BE2C (cell line): Measurements from ENCODE around the gene STK11.

Experiments
- DNase-seq: peaks from one replicate; pipeline ENCODE4 v3.0.0-alpha.2; 2020
- H3K27me3 ChIP-seq: fragments of 250-450 bp; sonication (Bioruptor Pico); 2 replicates; pipeline ENCODE4 v1.5.1; 2020; ENCODE audit warnings: mild to moderate bottlenecking
- H3K36me3 ChIP-seq: fragments of 250-450 bp; sonication (Bioruptor Pico); 2 replicates; pipeline ENCODE4 v1.5.1; 2020; ENCODE audit warnings: mild to moderate bottlenecking
- H3K4me1 ChIP-seq: fragments of 250-450 bp; sonication (Bioruptor Pico); 2 replicates; pipeline ENCODE4 v1.5.1; 2020
- H3K4me3 ChIP-seq: 2 replicates; pipeline ENCODE4 v1.5.1; 2011; ENCODE audit warnings: low read depth, low read length
- H3K9me3 ChIP-seq: fragments of 250-450 bp; sonication (Bioruptor Pico); 2 replicates; pipeline ENCODE4 v1.5.1; 2020
- TF ChIP-seq, protein P1 (sequence below): IDR thresholded peaks from 2 replicates; pipeline ENCODE4 v1.5.1; 2012; ENCODE audit warnings: mild to moderate bottlenecking, low read depth, low read length

Gene STK11

DNA sequence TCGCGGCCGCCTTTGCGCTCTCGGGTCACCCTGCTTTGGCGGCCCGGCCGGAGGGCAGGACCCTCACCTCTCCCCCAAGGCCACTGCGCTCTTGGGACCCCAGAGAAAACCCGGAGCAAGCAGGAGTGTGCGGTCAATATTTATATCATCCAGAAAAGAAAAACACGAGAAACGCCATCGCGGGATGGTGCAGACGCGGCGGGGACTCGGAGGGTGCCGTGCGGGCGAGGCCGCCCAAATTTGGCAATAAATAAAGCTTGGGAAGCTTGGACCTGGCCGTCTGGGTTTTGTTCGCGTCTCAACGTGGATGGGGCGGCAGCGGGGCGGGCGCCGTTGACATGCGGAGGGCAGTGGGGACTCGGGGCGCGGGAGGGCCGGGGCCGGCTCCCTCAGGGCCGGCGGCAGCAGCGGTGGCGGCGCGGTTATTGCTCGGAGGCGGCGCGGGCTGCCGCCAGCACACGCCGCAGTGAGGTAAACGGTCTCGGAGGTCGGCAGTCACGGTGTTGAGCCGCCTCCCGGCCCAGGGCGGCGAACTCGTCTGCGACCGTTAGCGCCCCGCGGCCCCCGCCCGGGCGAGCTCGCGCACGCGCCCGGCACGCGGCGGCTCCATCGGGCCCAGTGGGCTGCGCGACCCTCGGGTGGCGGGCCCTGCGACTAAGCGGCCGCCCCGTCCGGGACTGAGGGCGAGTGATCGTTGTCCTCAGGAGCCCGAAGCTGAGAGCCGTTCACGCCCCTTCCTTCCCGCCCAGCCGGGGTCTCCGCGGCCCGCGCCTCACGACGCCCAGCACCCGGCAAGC is 22.8 kb downstream of the STK11 start:
- no peak overlapping the region for H3K4me3 ChIP-seq
- peaks cover 44% of the 10 kb centered on the region for H3K36me3 ChIP-seq
- no peaks in the 10 kb centered on the region for H3K27me3 ChIP-seq
- TF ChIP-seq, protein P1, sequence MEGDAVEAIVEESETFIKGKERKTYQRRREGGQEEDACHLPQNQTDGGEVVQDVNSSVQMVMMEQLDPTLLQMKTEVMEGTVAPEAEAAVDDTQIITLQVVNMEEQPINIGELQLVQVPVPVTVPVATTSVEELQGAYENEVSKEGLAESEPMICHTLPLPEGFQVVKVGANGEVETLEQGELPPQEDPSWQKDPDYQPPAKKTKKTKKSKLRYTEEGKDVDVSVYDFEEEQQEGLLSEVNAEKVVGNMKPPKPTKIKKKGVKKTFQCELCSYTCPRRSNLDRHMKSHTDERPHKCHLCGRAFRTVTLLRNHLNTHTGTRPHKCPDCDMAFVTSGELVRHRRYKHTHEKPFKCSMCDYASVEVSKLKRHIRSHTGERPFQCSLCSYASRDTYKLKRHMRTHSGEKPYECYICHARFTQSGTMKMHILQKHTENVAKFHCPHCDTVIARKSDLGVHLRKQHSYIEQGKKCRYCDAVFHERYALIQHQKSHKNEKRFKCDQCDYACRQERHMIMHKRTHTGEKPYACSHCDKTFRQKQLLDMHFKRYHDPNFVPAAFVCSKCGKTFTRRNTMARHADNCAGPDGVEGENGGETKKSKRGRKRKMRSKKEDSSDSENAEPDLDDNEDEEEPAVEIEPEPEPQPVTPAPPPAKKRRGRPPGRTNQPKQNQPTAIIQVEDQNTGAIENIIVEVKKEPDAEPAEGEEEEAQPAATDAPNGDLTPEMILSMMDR, result no peak
- no peak for DNase-seq
- H3K4me1 ChIP-seq, result peaks cover 14% of the 10 kb centered on the region
- no peaks in the 10 kb centered on the region for H3K9me3 ChIP-seq

DNA sequence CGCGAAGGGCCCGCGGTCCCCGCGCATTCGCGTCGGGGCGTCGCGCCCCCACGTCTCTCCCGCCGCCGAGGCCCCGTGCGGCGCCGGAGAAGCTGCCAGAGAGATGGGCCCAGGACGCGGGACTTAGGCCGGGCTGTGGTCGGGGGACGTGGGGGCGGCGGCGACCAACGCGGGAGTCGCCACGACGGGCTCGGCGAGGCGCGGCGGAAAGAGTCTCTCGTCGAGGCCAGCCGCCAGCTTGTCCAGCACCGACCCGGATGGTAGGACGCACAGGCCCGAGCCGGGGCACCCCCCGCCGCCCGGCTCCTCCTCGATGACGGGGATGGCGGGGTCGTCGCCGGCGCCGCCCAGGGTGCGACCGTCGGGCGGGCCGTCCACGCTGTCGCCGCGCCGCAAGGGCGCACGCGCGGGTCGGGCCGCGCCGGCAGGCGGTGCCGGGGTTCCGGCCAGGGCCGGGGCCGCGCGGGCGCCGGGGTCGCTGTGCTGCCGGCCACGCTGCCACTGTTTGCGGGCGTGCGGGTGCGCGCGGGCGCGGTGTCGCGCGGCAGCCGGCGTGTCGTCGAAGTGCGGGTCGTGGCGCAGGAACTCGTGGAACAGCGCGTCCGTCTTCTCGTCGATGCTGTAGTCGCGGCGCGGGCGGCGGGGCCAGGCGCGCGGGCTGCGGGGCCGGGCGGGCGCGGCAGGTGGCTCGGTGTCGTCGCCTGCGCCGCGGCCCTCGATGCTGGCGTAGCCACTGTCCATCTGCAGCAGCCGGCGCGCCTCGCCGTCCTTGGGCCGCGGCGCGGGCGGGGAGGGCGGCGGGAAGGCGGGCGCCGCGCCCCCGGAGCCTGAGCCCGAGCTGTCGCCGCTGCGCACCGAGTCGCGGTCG is 23.7 kb downstream of the STK11 start:
- TF ChIP-seq, protein P1, result no peak
- H3K36me3 ChIP-seq, result peaks cover 42% of the 10 kb centered on the region
- DNase-seq, result no peak
- no peaks in the 10 kb centered on the region for H3K27me3 ChIP-seq
- no peaks in the 10 kb centered on the region for H3K9me3 ChIP-seq
- no peak overlapping the region for H3K4me3 ChIP-seq
- peaks cover 10% of the 10 kb centered on the region for H3K4me1 ChIP-seq

DNA sequence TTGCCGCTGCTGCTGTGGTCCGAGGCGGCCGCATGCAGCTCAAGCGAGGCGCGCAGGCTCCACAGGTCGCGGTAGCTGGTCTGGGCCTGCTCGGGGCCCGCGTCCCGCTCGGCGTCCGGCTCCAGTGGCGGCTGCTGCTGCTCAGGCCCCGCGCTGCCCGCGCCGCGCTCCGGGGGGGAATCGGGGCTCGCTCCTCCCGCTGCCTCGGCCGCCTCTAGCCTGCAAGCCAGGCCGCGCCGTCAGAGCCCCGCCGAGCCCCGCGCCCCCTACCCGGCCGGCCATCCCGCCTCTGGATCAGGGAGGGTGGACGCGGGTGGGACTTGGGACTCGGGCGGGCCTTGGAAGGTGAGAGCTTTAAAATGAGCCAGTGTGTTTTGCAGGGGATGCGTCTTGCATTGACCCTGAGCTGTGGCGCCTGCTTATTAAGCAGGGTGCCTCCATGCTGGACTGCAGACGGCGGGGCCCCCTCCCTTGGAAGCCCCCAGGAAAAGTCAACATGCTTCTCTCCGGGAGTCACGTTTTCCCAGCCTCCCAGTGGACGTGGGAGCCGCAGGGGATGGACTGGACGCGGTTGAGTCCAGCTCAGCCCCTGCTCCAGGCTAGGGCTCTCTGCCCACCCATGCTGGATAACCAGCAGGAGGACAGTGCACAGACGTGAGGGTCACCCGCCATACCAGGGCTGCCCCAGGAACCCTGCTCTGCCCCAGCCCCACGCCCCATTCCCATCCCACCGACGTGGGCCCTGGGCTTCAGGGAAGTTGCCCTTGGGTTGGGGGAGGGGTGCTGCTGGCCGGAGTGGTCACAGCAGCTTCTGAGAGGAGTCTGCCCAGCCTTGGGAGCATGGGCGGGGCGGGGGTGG is 24.6 kb downstream of the STK11 start:
- no peaks in the 10 kb centered on the region for H3K9me3 ChIP-seq
- TF ChIP-seq, protein P1, result no peak
- peaks cover 10% of the 10 kb centered on the region for H3K4me1 ChIP-seq
- no peak overlapping the region for H3K4me3 ChIP-seq
- H3K27me3 ChIP-seq, result no peaks in the 10 kb centered on the region
- no peak for DNase-seq
- peaks cover 43% of the 10 kb centered on the region for H3K36me3 ChIP-seq

DNA sequence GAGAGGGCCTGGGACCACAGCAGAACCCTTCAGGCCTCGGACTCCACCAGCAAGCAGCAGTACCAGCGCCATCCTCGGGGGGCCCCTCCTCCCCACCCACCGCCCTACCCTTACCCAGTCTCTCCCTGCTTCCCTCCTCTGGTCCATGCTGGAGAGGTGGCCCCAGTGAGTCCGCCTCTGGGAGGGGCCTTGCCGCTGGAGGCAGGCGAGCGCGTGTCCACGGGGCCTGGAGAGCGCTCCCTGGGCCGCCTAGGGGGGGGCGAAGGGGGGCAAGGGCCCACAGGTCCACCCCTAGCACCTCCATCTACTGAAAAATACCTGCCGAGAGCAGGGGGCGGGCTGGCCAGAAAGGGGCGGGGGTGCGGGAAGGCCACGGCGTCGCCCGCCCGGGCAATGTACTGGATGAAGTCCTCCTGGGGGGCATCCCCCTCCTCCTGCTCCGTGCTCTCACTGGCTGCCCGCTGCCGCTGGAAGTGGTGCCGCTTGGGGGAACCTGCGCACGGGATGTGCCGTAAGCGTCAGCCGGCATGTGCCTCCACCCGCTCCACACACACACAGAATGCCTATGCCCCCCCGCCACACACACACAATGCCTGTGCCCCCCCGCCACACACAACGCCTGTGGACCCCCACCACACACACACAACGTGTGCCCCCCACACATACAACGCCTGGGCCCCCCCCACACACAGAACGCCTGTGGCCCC is 25.4 kb downstream of the STK11 start:
- no peaks in the 10 kb centered on the region for H3K27me3 ChIP-seq
- no peak overlapping the region for H3K4me3 ChIP-seq
- DNase-seq, result no peak
- TF ChIP-seq, protein P1, result no peak
- H3K9me3 ChIP-seq, result no peaks in the 10 kb centered on the region
- peaks cover 10% of the 10 kb centered on the region for H3K4me1 ChIP-seq
- H3K36me3 ChIP-seq, result peaks cover 42% of the 10 kb centered on the region

DNA sequence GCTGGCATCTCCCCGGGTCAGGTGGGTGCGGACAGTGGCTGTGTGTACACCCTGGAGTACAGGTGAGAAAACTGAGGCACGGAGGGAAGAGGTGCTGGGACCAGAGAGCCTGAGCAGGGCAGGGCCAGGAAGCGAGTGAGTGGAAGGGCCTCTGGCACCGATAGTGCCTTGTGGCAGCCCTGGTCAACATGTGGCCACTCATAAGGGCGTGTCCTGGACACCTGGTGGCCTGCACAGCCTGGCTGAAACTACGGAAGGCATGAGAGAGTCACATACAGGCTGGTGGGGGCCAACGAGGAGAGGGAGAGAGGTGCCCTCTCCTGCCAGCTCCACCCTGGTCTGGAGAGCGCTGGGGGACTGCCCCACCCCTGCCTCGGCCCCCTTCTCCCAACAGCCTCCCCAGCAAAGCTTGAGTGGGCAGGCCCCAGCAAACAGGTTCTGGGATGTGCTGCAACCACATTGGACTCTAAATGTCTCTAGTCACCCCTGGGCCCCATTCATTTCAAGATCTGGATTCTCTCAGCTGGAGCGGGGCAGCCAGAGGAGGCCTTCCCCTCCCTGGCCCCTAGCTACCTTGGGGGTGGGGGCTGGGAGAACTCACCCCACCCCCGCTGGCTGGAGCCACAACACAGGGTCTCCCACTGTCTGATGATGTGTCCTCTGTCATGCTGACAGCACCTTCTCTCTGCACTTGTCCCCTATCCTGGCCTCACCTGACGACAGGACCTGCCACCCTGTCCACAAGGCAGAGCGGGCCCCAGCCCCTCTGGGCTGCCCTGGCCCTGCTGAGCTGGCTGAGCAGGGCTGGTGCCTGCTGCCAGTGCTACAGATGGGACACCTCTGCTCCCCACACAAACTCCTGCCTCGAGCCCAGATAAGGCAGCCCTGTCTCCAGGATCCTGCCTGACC is 26.4 kb downstream of the STK11 start:
- no peaks in the 10 kb centered on the region for H3K9me3 ChIP-seq
- TF ChIP-seq, protein P1, result no peak
- no peak for DNase-seq
- no peak overlapping the region for H3K4me3 ChIP-seq
- peaks cover 32% of the 10 kb centered on the region for H3K36me3 ChIP-seq
- H3K27me3 ChIP-seq, result no peaks in the 10 kb centered on the region
- peaks cover 10% of the 10 kb centered on the region for H3K4me1 ChIP-seq
